ENCODE data around the gene C7orf33.
"Not testable (repeated sequence)": the region's sequence is repeated elsewhere in the genome, so short reads cannot be mapped to it uniquely, and the experiment has no call there.

Gene C7orf33

GRCh38 chr7:148581624-148582023 is 8.9 kb upstream of the C7orf33 start:
- DNase-seq, result no peak

- no peak for DNase-seq
Observed at GRCh38 chr7:148584154-148584827, 6.3 kb upstream of the C7orf33 start.

- DNase-seq, result no peak
Observed at GRCh38 chr7:148585399-148585798, 5.2 kb upstream of the C7orf33 start.

- DNase-seq, result no peak
Observed at GRCh38 chr7:148587076-148587475, 3.5 kb upstream of the C7orf33 start.

- DNase-seq, result no peak
Observed at GRCh38 chr7:148588168-148588567, 2.4 kb upstream of the C7orf33 start.

- DNase-seq, result no peak
Observed at GRCh38 chr7:148588670-148589131, 1.9 kb upstream of the C7orf33 start.

GRCh38 chr7:148589640-148590039 is 926 bp upstream of the C7orf33 start:
- no peak for DNase-seq

- DNase-seq, result not testable (repeated sequence)
Observed at GRCh38 chr7:148596354-148596753, 5.8 kb downstream of the C7orf33 start.

GRCh38 chr7:148598351-148598750 is 7.8 kb downstream of the C7orf33 start:
- DNase-seq, result no peak

- DNase-seq, result no peak
Observed at GRCh38 chr7:148605350-148605749, 14.8 kb downstream of the C7orf33 start.

- DNase-seq, result no peak
Observed at GRCh38 chr7:148607151-148607661, 16.6 kb downstream of the C7orf33 start.

- DNase-seq, result no peak
Observed at GRCh38 chr7:148609045-148609725, 18.6 kb downstream of the C7orf33 start.

- DNase-seq, result no peak
Observed at GRCh38 chr7:148611692-148612091, 21.1 kb downstream of the C7orf33 start.

- no peak for DNase-seq
Observed at GRCh38 chr7:148615085-148615730, 24.6 kb downstream of the C7orf33 start.

- no peak for DNase-seq
Observed at GRCh38 chr7:148620749-148621359, 30.3 kb downstream of the C7orf33 start.

GRCh38 chr7:148621563-148621962 is 31.0 kb downstream of the C7orf33 start:
- DNase-seq, result no peak

- no peak for DNase-seq
Observed at GRCh38 chr7:148622887-148623585, 32.5 kb downstream of the C7orf33 start.

GRCh38 chr7:148623586-148624282 is 33.2 kb downstream of the C7orf33 start:
- DNase-seq, result no peak

- no peak for DNase-seq
Observed at GRCh38 chr7:148624735-148625134, 34.2 kb downstream of the C7orf33 start.

- no peak for DNase-seq
Observed at GRCh38 chr7:148625342-148625741, 34.8 kb downstream of the C7orf33 start.

- peak in 1 of 2 donors; percentile 10 for DNase-seq
Observed at GRCh38 chr7:148626828-148627227, 36.3 kb downstream of the C7orf33 start.

GRCh38 chr7:148628011-148628410 is 37.4 kb downstream of the C7orf33 start:
- DNase-seq, result no peak
